GM21447 (cell line): ENCODE measurements around the gene COX7A2L.

ENCODE experiments used
- ATAC-seq: cut with Tn5 transposase; IDR thresholded peaks from one replicate; pipeline ENCODE4 v1.9.1; 2021; ENCODE audit not compliant: unreplicated experiment

COX7A2L gene

GRCh38 chr2:42321452-42322064 is 39.5 kb downstream of the COX7A2L start:
- no peak for ATAC-seq

GRCh38 chr2:42319265-42319664 is 41.8 kb downstream of the COX7A2L start:
- no peak for ATAC-seq

- no peak for ATAC-seq
Measured at GRCh38 chr2:42317945-42318344, 43.1 kb downstream of the COX7A2L start.

- no peak for ATAC-seq
Measured at GRCh38 chr2:42317486-42317885, 43.5 kb downstream of the COX7A2L start.

GRCh38 chr2:42316910-42317309 is 44.1 kb downstream of the COX7A2L start:
- no peak for ATAC-seq

GRCh38 chr2:42315844-42316470 is 45.1 kb downstream of the COX7A2L start:
- ATAC-seq = no peak

- ATAC-seq = no peak
Measured at GRCh38 chr2:42314892-42315468, 46.0 kb downstream of the COX7A2L start.

- no peak for ATAC-seq
Measured at GRCh38 chr2:42312106-42312505, 48.9 kb downstream of the COX7A2L start.

- no peak for ATAC-seq
Measured at GRCh38 chr2:42310007-42310515, 51.0 kb downstream of the COX7A2L start.

- ATAC-seq = no peak
Measured at GRCh38 chr2:42309366-42309765, 51.7 kb downstream of the COX7A2L start.

- ATAC-seq = no peak
Measured at GRCh38 chr2:42307180-42307579, 53.8 kb downstream of the COX7A2L start.

GRCh38 chr2:42304059-42304713 is 56.8 kb downstream of the COX7A2L start:
- no peak for ATAC-seq

- no peak for ATAC-seq
Measured at GRCh38 chr2:42303252-42303651, 57.8 kb downstream of the COX7A2L start.

- ATAC-seq = no peak
Measured at GRCh38 chr2:42300527-42300926, 60.5 kb downstream of the COX7A2L start.
